Esophagus squamous epithelium (tissue), 5 donors: ENCODE measurements around the gene LEF1. TPM values are rescaled to one million over a fixed set of nuclear protein-coding genes. Genes with fewer than 3 reads are reported as not detected.

Experiments used
- DNase-seq: peaks from one replicate; lab custom pipeline; 2025; lab: John Stamatoyannopoulos, UW
- H3K27ac ChIP-seq, 4 donors: fragments of 200-600 bp; sonication (generic); one replicate each; pipeline ENCODE4 v1.5.1; 2016 to 2019; ENCODE audit warnings: mild to moderate bottlenecking in 1 of 4
- H3K27me3 ChIP-seq, 4 donors: fragments of 200-600 bp; sonication (generic); 1 replicate in 3 of 4; 2 replicates in 1 of 4; pipeline versions ENCODE4 v1.5.1 to v1.6.0; 2017 to 2021; ENCODE audit warnings: antibody characterized with exemption in 1 of 4
- H3K36me3 ChIP-seq, 3 donors: fragments of 200-600 bp; sonication (generic); one replicate each; pipeline ENCODE4 v1.5.1; 2016 to 2019
- H3K4me1 ChIP-seq, 3 donors: fragments of 200-600 bp; sonication (generic); one replicate each; pipeline ENCODE4 v1.5.1; 2017 to 2019
- H3K4me3 ChIP-seq, 4 donors: fragments of 200-600 bp; sonication (generic); 1 replicate in 3 of 4; 2 replicates in 1 of 4; pipeline ENCODE4 v1.5.1; 2016 to 2019; ENCODE audit warnings: mild to moderate bottlenecking in 2 of 4, moderate library complexity in 1 of 4
- H3K9me3 ChIP-seq, 3 donors: fragments of 200-600 bp; sonication (generic); one replicate each; pipeline ENCODE4 v1.5.1; 2016 to 2019
- CTCF ChIP-seq, 6 experiments: fragments of 450-650 bp in 4 of 6; fragments of 200-600 bp in 2 of 6; sonication (generic) in 2 of 6; IDR thresholded peaks; one replicate each; pipeline ENCODE4 v1.5.1; 2016 to 2019; ENCODE audit warnings: antibody characterized with exemption in 6 of 6, mild to moderate bottlenecking in 4 of 6, moderate library complexity in 4 of 6
- POLR2A ChIP-seq, 4 donors: fragments of 450-650 bp; IDR thresholded peaks; one replicate each; pipeline ENCODE4 v1.6.1; 2017; ENCODE audit warnings: antibody characterized with exemption in 4 of 4, mild to moderate bottlenecking in 4 of 4, moderate library complexity in 3 of 4
- WGBS, 2 donors: methylation state at CpG; one replicate each; pipeline ENCODE4 v1.1.5; 2018; 5-methylcytosine and 5-hydroxymethylcytosine counted together
- intact Hi-C: fragments of 100-400 bp; cut with DNase I; formaldehyde crosslinking; loops from one replicate; pipeline ENCODE4 v1.15.0; 2022
- total RNA-seq, 4 donors: library from RNA; depleted of rRNA; stranded (reverse); fragments of >200 nt; gene quantifications; one replicate each; pipeline ENCODE4 v1.1.0, GENCODE V29; 2016
- donor health status: DM: yes; HTN: yes; CAD: no.

The LEF1 gene
- total RNA-seq, 4 donors from 2014 or later, result 8.0 to 13.9 (median 10.1) TPM

- TF ChIP-seq CTCF (IDR thresholded peaks at IDR 0.05) (no peak), POLR2A (IDR thresholded peaks at IDR 0.05) (peak in 1 of 4 donors; percentile 57)
- Histone ChIP-seq H3K4me3 (peak overlapping the region; percentile 55 to 73 (median 64)), H3K27me3 (peaks cover 0 to 84% (median 18%) of the 10 kb centered on the region in 4 donors), H3K27ac (peak overlapping the region; percentile 65 to 88 (median 76)), H3K36me3 (no peaks in the 10 kb centered on the region), H3K4me1 (peaks cover 8 to 52% (median 14%) of the 10 kb centered on the region in 3 donors), H3K9me3 (no peaks in the 10 kb centered on the region)
- intact Hi-C loops, result no loop called here
- no peak for DNase-seq
- WGBS, 2 donors, result 0% methylated on average over 21 to 41 of the region's 77 CpGs
Observed at GRCh38 chr4:108172753-108173598, 4.2 kb upstream of the LEF1 start.

- intact Hi-C loops, result no loop called here
- peaks cover 0 to 91% (median 18%) of the 10 kb centered on the region in 4 donors for H3K27me3 ChIP-seq
- H3K4me3 ChIP-seq, result peak overlapping the region; percentile 55 to 73 (median 64)
Observed at GRCh38 chr4:108172231-108172752, 3.6 kb upstream of the LEF1 start.

GRCh38 chr4:108171339-108172230, 2.9 kb upstream of the LEF1 start:
- Histone ChIP-seq H3K4me3 (peak overlapping the region in 3 of 4 donors; percentile 63 to 73 (median 66)), H3K36me3 (no peaks in the 10 kb centered on the region), H3K27ac (peak overlapping the region in 3 of 4 donors; percentile 65 to 88 (median 76)), H3K9me3 (no peaks in the 10 kb centered on the region), H3K27me3 (peaks cover 0 to 98% (median 18%) of the 10 kb centered on the region in 4 donors), H3K4me1 (peaks cover 12 to 63% (median 15%) of the 10 kb centered on the region in 3 donors)
- no peak for DNase-seq
- WGBS, 2 donors, result 20 to 29% methylated on average over 11 to 25 of the region's 52 CpGs
- intact Hi-C loops, result no loop called here
- TF ChIP-seq CTCF (IDR thresholded peaks at IDR 0.05) (no peak), POLR2A (IDR thresholded peaks at IDR 0.05) (no peak)

More at GRCh38 chr4:108172231-108172752, 3.6 kb upstream of the LEF1 start:
- Histone ChIP-seq H3K4me1 (peaks cover 8 to 56% (median 14%) of the 10 kb centered on the region in 3 donors), H3K36me3 (no peaks in the 10 kb centered on the region), H3K9me3 (no peaks in the 10 kb centered on the region), H3K27ac (peak overlapping the region; percentile 65 to 88 (median 76))
- peak in 1 of 6 experiments; percentile 19 for TF ChIP-seq CTCF (IDR thresholded peaks at IDR 0.05)
- no peak for TF ChIP-seq POLR2A (IDR thresholded peaks at IDR 0.05)
- 15 to 17% methylated on average over 12 to 16 of the region's 43 CpGs for WGBS, 2 donors
- DNase-seq, result no peak

- 32 to 40% methylated on average over 8 of the region's 8 CpGs for WGBS, 2 donors
- peak overlapping the region in 1 of 4 donors; percentile 73 for H3K4me3 ChIP-seq
- no peaks in the 10 kb centered on the region for H3K36me3 ChIP-seq
- no peaks in the 10 kb centered on the region for H3K9me3 ChIP-seq
- intact Hi-C loops, result no loop called here
- no peak overlapping the region for H3K27ac ChIP-seq
- no peak for DNase-seq
- H3K4me1 ChIP-seq, result peaks cover 14 to 71% (median 23%) of the 10 kb centered on the region in 3 donors
- TF ChIP-seq POLR2A (IDR thresholded peaks at IDR 0.05) (no peak), CTCF (IDR thresholded peaks at IDR 0.05) (no peak)
- peaks cover 0 to 100% (median 21%) of the 10 kb centered on the region in 4 donors for H3K27me3 ChIP-seq
Observed at GRCh38 chr4:108170631-108171338, 2.1 kb upstream of the LEF1 start.
